HG03280 (cell line): ENCODE data around the gene SPAG16.
"Not testable (repeated sequence)": the region's sequence is repeated elsewhere in the genome, so short reads cannot be mapped to it uniquely, and the experiment has no call there.

ENCODE experiments used
- ATAC-seq: cut with Tn5 transposase; IDR thresholded peaks from one replicate; pipeline ENCODE4 v1.9.1; 2021; ENCODE audit warnings: mild to moderate bottlenecking, moderate library complexity; ENCODE audit not compliant: unreplicated experiment

The SPAG16 gene

DNA sequence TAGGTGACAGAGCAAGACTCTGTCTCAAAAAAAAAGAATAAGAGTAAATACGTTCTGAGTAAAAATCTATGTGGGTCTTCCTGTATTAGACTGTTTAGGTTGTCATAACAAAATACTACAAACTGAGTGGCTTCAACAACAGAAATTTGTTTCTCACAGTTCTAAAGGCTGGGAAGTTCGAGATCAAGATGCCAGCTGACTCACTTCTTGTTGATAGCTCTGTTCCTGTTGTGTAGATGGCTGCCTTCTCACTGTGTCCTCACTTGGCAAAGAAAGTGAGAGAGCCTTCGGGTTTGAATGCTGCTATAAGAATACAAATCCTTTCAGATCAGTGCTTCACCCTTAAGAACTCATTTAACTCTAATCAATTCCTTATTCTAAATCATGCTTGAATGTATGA is 696.6 kb downstream of the SPAG16 start:
- no peak for ATAC-seq

DNA sequence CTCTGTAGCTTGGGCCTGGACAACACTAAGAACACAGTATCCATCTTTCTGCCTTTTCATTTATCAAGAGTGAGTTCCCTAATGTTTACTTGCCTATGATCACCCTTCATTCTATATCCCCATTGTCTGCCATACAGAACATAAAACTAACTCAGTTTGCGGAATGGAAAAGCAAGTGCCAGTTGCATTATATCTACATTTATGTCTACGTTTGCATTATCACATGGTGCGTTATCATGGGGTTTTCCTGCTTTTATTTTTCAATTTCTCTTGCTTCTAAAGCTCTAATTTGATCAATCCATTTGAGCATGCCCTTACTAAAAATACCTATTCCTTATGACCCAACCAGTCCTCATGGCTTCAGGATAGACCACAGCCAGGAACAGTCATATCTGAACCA is 704.9 kb downstream of the SPAG16 start:
- ATAC-seq, result no peak

DNA sequence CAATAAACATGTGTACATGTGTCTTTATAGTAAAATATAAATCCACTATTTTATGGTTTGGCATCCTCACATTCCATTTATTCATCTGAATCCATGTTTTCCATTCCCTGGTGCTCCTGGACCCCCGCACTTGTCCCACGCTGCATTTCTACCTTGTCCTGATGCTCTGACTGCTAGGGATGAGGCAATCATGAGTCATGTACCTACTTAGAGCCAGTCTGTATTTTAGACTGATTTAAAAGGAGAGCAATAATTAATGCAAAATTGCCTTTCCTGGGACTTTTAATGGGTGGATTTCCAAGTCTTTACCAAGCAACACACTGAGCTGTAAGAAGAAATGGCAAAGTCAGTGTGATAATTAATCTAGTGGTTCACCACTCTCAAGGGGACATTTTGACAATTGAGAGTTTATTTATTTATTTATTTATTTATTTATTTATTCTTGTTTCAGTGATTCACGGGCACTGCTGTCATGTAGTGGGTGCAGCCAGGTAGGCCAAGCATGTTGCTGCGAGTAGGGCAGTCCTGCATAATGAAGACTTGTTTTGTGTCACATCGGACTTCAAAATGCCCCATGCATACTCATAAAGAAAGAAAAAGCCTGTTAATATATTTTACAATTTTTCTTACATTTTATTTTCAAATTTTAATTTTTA is 707.3 kb downstream of the SPAG16 start:
- no peak for ATAC-seq

DNA sequence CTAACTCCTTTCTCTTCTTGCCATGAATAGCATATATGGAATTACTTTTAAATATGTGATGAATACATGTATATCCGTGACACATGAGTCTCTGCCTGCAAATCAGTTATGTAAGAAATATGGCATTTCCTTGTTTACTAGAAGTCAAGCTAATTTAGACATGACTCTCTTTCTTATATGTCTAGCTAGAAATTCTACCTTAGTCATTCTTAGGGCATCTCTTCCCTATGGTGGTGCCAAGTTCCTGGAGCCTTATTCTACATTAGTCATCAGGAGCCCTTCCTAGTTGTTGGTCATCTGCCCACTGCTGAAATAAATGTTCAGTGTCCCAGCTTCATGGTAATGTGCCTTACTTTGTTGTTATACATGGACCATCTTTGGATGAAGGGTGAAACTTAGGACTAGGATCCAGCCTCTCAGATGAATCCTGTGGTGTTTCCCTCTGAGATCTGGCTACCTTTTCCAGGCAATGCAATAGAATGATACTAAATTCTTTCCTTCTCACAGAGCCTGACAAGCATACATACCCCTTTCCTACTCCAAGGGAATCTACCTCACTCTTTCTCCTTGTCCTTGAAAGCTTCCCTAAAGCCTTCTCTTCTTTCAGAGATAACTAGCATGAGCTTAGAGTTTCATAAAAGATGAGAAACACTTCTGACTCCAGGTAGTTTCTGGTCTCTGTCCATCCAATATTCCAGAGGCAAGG is 711.3 kb downstream of the SPAG16 start:
- no peak for ATAC-seq

DNA sequence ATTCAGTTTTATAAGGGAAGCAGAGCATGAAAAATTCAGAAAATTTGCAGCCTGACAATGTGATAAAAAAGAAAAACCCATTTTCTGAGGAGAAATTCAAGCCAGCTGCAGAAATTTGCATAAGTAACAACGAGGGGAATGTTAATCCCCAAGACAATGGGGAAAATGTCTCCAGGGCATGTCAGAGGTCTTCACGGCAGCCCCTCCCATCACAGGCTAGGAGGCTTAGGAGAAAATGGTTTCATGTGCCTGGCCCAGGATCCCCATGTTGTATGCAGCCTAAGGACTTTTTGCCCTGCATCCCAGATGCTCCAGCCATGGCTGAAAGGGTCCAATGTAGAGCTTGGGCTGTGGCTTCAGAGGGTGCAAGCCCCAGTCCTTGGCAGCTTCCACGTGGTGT is 714.7 kb downstream of the SPAG16 start:
- ATAC-seq, result not testable (repeated sequence)

DNA sequence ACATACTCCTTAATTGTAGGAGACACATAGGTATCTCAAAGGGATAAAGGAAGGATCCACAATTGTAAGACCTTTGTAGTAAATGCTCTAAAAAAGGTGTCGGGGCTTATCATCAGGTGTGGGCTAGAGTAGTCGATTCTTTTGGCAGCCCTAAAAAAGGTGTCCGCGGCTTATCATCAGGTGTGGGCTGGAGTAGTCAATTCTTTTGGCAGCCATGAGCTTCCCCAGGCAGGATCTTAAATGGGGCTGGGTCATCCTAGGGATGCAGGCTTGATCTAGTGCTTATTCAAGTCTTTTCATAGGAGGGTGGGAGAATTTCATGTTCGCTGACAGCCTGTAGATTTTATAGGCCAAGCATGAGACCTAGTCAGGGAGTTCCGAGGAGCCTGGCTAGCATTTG is 720.2 kb downstream of the SPAG16 start:
- no peak for ATAC-seq

DNA sequence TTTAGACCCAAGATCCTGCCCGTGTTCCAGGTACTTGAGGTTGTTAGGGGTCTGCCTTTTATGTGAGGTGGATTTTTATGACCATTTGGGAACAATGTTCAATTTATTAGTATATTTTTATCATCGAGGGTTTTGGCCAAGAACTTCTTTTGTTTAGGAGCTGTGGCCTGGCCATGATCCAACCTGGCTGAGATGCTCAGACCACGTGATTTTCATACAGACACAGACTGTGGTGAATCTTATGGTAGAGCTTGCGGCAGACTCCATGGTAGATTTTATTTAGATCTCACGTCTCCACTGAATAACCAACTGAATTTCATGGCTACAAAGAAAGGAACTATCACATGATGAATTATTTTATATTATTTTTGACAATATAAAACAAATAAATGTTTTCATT is 721.1 kb downstream of the SPAG16 start:
- ATAC-seq, result no peak

DNA sequence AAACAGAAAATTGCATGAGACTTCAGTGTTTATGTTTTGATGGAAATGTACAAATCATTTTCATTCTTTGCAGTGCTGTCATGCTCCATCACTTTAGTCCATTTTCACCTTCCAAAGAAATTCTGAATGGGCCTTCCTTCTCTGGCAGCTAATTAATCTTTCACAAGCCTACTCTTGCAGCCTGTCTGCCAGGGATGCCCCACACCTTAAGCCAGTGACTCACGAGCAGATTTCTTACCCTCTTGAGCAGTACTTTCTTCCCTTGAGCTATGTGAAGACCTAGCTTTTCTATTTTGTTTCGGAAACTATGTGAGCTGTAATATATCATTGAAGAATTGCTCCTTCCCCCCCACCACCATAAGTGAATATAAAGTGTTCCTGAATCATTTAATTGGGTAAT is 722.3 kb downstream of the SPAG16 start:
- ATAC-seq, result no peak

DNA sequence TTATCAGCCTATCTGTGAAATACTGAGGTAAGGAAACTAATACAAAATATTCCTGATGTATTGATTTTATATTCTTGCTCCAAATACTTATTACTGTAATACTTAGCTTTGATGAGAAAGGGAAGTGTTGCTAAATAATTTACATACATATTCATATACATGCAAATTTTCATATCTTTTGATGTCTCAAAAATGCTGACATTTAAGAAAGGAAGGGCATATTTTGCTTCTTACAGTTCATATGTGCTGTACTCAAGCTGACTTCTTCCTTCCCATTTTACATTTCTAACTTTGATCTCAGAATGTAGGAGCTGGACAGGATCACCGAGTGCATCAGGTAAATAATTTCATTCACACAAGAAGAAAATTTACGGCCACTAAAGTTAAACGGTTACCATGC is 727.4 kb downstream of the SPAG16 start:
- no peak for ATAC-seq

DNA sequence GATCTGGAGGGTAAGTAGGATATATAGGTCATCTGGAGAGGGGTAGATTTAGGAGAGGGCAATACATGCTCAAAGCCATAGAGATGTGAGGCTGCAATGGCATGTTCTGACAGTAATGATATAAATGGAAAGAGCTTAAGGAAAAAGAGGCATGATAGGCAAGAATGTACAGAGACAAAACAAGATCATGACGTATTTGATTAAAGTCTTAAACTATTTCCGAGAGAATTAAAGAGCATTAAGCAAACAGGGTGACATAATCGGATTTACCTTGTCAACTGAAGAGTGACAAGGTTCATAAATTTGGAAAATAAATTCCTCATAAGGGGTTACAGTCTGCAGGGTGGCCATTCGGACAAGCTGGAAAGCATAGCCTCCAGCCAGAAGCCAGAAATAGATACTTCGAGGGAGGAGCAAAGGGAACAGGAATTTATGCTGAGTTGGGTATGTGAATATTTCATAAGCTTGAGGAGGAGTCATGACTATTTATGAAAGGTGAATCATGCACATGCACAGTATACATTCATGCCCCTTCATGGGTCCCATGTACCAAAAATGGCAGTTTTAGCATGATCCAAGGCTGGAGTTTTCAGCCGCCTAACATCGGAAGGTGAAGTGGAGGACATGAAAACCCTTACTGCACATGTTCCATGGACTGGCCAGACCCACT is 730.4 kb downstream of the SPAG16 start:
- no peak for ATAC-seq

DNA sequence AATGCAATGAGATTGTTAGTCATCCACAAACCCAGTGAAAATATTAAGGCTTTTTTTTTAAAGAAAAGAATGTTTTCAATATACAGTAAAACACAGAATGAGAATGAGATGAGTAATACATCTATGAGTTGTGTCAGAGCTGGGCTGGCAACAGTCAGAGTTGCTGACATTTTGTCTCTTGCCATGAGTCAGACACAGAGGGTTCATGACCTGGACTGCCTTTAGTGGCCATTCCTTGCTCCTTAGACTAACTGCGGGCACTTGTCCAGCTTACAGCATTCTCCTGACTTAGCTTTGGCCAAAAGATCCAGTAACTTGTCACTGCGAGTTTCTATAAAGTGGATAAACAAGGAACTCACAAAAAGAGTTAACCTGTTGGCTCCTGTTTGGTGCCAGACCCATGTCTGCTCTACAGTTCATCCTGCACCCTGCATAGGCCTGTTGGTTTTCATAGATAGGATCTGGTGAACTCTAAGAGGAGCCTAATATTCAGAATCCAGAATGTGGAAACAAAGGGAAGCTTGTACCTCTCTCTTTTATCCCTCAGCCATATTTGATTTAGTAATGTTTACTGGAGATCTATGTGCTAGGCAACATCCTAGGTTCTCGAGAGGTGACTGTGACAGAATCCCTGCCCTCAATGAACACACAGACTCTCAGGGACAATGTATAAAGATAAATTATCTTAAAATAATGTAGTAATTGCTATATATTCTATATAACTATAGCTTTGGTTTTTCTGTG is 735.1 kb downstream of the SPAG16 start:
- no peak for ATAC-seq

DNA sequence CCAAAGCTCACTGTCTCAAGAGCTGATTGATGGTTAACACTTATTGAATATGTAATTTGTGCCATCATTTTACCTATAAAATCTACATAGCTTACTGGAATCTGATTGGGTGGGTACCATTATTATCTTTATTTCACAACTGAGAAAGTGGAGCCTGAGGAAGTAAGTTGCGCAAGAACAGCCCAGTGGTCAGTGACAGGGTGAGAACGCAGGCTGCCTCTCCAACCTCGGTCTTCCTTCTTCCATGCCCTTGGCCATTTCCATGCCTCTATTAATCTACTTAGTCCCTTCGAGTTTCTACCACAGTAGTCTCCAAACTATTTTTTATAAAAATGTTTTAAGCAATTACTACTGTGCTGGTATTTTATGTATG is 735.7 kb downstream of the SPAG16 start:
- no peak for ATAC-seq

DNA sequence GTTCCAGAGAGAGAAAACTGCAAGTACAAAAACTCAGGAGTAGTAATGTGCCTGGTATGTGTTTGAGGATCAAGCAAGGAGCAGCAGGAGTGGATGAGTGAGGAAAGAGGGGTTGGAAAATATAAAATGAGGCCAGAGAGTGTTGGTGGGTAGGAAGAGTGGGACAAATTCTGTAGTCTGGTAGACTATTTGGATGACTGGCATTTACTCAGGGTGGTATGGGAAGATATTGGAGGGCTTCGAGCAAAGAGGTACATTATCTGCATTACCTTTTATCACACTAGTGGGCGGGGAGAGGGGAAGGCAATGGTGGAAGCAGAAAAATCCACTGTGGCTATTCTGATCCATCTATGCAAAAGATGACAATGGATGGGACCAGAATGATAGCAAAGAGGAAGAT is 744.9 kb downstream of the SPAG16 start:
- no peak for ATAC-seq

DNA sequence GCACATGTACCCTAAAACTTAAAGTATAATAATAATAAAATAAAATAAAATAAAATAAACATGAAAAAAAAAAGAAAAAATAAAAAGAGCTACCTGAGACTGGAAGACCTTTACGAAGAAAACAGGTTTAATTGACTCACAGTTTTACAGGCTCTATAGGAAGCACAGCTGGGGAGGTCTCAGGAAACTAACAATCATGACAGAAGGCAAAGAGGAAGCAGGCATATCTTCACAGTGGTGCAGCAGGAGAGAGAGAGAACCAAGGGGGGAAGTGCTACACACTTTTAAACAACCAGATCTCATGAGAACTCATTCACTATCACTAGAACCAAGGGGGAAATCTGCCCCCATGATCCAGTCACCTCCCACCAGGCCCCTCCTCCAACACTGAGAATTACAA is 747.3 kb downstream of the SPAG16 start:
- ATAC-seq, result no peak

DNA sequence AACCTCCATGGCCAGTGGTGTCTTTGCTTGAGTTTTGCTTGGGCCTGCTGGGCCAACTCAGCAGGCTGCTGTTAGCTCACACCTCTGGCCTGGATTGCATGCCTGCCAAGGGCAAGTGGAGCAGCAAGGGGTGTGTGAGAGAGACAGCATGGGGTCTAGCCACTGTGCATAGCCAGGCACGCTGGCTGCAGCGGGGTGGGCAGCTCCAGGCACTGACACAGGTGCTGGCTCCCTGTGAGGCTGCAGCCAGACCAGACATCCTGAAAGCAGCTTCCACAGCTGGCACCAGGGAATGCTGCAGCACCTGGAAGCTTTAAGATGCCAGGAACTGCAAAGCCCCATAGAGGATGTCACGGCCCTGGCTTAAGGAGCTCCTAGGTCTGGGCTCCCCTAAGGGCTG is 750.2 kb downstream of the SPAG16 start:
- ATAC-seq, result no peak

DNA sequence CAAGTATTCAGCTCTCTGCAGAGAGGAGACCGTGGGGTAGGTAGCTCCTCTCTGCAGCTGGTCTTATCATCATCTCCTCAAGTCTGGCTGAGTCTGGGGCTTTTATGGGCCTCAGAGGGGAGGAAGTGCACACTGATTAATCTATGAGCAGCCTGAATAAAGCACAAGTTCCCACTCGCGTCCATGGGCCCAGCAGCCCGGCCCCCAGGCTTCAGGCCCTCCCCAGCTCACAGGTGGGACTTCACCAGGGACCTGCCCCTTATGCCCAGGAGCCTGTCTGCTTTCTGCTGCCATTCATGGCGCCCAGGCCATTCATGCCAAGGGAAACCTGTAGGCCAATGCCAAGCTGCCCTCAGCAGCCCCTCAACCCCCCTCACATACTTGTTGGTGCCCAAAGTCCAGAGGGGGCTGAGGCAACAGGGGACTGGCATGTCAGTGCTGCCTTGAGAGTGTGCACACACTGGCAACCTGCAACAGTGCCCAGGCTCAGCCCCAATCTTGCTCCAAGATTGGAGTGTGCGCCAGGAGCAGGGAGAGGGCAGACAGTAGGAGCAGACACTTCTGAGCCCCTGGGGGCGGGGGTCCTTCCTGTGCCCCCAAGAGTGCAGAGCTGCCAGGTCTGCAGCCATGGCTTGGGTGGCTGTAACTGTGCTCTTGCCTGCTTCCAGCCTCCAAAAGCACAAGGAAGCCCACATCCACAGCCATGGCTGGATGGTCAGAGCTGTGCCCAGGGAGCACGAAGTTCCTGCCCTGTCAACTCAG is 751.0 kb downstream of the SPAG16 start:
- no peak for ATAC-seq

DNA sequence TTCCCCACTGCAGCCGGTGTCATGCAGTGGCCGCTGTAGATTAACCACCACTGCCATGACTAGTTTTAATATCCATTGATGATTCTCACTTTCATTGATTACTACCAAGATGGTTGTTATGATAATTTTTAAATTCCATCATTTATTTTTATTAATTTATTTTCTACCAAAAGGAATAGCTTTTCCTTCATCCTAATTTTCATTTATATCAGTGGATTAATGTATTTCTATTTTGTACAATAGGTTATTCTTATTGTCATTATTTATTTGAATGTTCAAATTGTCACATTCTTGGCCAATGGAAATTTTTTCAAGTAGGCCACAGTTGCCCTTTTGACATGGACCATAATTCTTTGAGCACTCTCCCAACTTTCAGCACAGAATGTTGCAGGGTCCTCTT is 751.7 kb downstream of the SPAG16 start:
- ATAC-seq, result no peak

DNA sequence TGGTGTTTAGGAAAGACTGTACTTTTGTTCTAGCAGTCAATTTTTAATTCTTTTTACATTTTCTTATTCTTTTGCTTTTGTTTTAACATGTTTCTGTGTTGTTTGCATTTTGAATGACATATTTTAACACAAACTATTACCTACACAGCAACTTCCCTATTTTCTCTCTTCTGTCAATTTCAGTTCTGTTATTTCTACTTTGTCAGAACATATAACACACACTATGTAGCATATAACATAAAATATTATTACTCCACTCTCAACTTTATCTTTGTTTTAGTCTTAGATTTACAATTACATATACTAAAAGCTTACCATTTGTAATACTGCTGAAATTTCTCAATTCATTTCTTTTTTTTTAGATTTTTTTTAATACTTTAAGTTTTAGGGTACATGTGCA is 753.9 kb downstream of the SPAG16 start:
- no peak for ATAC-seq

DNA sequence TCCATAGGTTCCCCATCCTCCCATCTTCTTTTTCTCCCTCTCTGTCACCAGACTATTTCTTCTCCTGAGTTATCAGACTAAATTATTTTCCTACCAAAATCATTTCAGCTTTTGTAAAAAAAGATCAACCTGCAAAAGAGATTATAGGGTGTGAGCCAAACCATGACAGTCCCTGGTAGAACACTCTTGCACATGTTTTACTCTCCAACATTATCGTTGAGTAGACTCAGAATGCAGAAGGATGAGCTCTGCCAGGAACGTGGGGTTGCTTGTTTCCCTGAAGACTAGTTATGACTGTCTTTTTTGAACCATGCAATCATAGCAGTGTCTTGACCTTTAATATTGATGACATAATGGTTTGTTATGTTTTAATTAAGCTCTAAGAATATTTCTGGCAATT is 766.5 kb downstream of the SPAG16 start:
- ATAC-seq, result no peak

DNA sequence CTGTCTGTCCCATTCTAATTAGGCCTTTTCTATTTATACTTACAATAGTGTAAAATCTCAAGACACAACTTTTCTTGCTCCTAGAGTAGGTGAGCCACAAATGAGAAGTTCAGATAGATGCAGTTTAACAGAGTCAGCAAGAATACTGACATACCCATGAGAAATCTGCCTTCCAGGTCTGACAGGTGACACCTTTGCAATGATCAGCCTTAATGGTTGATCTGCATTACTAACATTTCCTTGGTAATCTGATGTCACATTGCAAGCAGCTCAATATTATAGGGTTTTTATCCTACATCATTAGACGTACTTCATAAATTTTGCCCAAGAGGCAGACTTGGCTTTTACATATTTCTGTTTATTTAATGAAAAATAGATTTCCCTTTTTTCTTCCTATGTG is 767.3 kb downstream of the SPAG16 start:
- no peak for ATAC-seq

DNA sequence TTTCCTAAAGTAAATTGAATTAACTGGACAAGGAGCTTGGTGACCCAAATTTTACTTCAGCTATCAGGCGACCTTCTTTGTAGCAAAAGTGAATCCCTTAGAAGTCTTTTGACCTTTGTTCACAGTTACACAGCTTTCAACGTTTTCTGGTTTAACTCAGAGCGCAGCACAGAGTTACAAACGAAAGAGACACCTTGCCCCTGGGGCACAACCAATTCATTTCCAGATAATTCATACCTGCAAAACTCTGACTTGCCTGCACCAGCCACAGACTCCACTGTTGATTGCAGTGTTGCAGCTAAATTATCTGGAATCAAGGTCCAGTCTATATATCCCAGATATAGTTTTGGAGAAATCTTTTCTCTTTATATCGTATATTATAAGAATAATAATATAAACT is 768.0 kb downstream of the SPAG16 start:
- ATAC-seq, result no peak
